ENCODE measurements around the gene NUDT3.
"Not testable (repeated sequence)": the region's sequence is repeated elsewhere in the genome, so short reads cannot be mapped to it uniquely, and the experiment has no call there.

NUDT3 gene

DNA sequence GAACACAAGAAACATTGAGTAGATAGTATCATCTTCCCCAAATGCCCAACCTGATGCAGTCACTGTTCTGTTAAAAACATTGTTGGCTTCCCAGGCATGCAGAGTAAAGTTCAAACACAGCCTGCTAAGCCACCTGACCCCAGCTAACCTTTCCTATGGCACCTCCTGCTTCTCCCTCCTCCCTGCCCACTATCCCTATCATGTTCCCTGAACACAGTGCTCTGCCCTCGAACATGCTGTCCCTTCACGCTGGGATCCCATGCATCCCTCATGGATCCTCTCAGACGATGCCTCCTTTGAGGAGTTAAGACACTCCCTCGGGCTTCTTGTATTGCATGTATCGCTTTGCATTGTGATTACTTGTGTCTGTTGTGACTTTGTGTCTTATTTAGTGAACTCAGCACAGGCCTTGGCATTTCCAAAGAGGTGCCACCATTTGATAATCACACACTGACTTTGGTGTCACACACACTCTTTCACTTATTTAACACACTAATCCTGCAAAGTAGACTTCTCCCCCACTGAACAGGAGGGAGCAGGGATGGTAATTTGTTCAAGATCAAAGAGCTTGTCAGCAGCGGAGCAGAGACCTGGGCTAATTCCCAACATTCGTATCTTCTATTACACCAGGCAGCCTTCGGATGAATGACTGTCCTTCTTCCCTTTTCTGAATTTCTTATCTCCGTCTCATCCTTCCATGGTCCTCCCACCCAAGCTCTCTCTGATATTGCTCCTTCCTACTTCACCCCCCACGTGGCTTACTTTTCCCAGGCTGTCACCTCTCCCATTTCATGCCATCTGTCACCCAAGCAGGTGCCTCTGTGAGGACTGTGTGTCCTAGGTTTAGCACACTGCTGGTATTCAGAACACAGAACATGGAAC is 115.3 kb downstream of the NUDT3 start:
- no peak for TF ChIP-seq POLR2A (IDR thresholded peaks at IDR 0.05; ENCODE audit: low read depth, low read length)
- no peak for DNase-seq (ENCODE audit: insufficient read length, low spot score)
- no peak for FAIRE-seq

DNA sequence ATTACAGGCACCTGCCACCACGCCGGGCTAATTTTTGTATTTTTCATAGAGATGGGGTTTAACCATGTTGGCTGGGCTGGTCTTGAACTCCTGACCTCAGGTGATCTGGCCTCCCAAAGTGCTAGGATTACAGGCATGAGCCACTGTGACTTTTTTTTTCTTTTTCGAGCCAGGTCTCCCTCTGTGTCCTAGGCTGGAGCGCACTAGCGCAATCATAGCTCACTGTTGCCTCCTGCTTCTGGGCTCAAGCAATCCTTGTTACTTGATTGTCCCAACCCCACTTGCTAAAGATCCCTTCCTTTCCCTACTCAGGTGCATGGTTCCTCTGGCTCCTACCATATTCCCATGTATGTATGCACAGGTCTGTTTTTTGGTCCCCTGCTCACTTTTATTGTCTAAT is 116.3 kb downstream of the NUDT3 start:
- no peak for FAIRE-seq

DNA sequence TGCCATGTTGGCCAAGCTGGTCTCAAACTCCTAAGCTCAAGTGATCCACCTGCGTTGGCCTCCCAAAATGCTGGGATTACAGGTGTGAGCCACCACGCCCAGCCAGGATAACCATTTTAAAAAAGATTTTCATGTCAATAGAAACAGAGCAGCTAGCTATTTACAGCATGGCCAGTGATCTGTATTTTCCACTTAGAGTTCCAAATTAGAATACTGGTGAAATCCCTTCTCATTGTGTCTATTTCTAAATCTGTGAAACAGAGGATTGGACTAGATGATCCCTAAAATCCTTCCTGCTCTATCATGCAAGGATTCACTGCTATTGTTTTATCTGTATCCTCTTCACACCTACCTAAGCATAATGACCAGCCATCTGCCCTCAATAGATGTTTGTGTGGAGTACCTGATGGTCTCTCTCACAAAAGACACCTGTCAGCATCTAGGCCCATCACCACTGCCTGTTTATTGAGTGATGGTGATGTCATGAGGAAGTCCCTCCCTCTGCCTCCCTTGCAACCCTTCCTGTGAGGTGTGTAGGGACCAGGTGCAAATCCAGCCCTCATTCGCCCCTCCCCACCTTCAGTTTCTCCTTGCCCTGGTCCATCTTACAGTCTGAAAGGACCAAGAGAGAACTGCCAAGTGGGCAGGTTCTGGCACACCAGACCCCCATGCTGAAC is 117.2 kb downstream of the NUDT3 start:
- DNase-seq (ENCODE audit: insufficient read length, low spot score) (no peak), FAIRE-seq (no peak)
- TF ChIP-seq POLR2A (IDR thresholded peaks at IDR 0.05; ENCODE audit: low read depth, low read length), result no peak

More for the DNA sequence above, 116.3 kb downstream of the NUDT3 start:
- DNase-seq (ENCODE audit: insufficient read length, low spot score), result no peak
- TF ChIP-seq POLR2A (IDR thresholded peaks at IDR 0.05; ENCODE audit: low read depth, low read length), result no peak

DNA sequence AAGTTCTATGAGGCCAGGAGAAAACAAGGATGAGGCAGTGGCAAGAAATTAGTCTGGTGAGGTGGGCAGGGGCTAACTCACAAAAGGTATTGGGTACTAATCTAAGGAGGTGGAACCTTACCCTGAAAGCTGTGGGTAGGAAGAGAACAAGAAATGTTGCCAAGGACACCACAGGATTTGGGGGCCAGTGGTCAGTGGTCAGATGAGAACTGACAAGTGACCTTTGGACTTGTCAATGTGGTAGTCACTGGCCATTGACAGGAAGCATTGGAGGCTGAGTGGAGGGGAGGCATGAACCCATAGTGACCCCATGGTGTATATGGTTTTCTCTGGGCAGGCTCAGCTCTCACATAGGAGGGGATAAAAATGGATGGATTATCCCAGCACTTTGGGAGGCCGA is 118.3 kb downstream of the NUDT3 start:
- TF ChIP-seq POLR2A (IDR thresholded peaks at IDR 0.05; ENCODE audit: low read depth, low read length), result no peak
- no peak for FAIRE-seq
- no peak for DNase-seq (ENCODE audit: insufficient read length, low spot score)

DNA sequence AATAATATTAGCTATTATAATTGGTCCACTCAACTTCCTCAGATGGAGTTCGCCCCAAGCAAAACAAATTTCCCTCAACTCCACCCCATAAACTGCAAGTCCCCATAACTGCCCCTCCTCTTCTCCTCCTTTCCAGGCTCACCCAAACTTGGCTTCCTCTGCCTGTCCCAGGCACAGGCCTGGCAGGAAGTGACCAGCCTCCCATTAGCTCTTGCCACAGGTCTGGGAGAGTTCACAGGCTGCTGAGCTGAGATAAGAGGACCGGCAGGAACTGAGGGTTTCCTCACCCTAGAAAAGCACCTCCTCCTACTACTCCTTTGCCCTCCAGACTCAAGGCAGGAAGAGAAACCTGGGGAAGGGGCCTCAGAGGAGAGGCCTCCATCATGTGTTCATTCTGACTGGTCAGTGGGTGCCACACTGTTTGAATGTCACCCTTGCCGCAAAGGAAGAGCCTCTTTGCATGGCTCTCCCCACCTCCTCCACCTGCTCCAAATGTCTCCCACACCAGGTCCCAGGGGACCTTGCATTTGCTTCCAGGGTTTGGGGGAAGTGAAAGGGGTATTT is 119.1 kb downstream of the NUDT3 start:
- DNase-seq (ENCODE audit: insufficient read length, low spot score) (no peak), FAIRE-seq (no peak)
- TF ChIP-seq POLR2A (IDR thresholded peaks at IDR 0.05; ENCODE audit: low read depth, low read length), result no peak

DNA sequence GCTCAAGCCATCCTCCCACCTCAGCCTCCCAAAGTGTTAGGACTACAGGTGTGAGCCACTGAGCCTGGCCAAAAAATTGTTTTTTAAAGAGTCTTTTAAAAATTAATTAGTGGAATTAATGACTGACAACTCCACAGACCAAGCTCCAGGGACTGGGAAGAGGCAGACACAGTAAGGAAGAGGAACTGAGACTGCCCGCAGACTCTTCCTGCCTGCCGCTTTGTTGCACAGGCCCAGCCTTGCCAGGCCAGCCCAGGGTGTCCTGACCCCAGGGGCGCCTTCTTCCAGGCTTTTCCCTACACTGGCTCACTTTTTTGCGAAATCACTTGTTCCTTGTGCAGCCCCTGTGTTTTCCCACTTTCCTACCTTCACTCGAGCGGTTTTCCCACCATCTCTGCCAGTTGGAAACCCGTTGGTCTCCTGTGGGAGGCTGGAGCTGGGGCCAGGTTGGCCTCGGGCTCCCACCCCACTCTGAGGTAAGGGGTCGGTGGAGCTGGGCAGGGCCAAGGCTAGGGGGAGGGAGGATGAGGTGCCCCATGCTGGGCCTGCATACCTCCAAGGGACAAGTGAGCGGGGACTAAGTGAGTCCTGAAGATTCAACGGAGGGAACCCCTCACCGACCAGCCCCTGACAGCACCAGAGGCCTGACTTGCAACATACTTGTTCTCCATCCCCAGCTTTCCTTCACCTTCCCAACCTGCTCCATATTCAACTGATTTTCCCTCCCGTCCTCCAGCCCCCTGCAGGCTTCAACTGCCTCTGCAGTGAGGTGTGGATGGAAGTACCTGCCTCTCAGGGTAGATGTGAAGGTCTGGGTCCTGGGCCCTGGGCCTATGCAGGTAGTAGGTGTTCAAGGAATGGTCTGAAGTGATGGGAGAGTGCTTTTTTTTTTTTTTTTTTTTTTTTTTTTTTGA is 120.2 kb downstream of the NUDT3 start:
- TF ChIP-seq POLR2A (IDR thresholded peaks at IDR 0.05; ENCODE audit: low read depth, low read length), result no peak
- no peak for FAIRE-seq

DNA sequence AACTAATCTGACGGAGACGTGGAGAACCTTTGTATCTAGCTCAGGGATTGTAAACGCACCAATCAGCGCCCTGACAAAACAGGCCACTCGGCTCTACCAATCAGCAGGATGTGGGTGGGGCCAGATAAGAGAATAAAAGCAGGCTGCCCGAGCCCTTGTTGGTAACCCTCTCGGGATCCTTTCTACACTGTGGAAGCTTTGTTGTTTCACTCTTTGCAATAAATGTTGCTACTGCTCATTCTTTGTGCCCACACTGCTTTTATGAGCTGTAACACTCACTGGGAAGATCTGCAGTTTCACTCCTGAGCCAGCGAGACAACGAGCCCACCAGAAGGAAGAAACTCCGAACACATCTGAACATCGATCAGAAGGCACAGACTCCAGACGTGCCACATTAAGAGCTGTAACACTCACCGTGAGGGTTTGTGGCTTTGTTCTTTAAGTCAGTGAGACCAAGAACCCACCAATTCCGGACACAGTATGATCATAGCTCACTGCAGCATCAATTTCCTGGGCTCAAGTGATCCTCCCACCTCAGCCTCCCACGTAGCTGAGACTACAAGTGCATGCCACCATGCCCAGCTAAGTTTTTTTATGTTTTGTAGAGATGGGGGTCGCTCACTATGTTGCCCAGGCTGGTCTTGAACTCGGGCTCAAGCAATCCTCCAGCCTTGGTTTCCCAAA is 122.7 kb downstream of the NUDT3 start:
- not testable (repeated sequence) for DNase-seq (ENCODE audit: insufficient read length, low spot score); FAIRE-seq

More for the DNA sequence above, 120.2 kb downstream of the NUDT3 start:
- DNase-seq (ENCODE audit: insufficient read length, low spot score), result no peak

DNA sequence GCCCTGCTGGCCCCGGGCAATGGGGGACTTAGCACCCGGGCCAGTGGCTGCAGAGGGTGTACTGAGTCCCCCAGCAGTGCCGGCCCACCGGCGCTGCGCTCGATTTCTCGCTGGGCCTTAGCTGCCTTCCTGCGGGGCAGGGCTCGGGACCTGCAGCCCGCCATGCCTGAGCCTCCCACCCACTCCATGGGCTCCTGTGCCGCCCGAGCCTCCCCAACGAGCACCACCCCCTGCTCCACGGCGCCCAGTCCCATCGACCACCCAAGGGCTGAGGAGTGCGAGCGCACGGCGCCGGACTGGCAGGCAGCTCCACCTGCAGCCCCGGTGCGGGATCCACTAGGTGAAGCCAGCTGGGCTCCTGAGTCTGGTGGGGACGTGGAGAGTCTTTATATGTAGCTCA is 123.3 kb downstream of the NUDT3 start:
- FAIRE-seq; DNase-seq (ENCODE audit: insufficient read length, low spot score): not testable (repeated sequence)

DNA sequence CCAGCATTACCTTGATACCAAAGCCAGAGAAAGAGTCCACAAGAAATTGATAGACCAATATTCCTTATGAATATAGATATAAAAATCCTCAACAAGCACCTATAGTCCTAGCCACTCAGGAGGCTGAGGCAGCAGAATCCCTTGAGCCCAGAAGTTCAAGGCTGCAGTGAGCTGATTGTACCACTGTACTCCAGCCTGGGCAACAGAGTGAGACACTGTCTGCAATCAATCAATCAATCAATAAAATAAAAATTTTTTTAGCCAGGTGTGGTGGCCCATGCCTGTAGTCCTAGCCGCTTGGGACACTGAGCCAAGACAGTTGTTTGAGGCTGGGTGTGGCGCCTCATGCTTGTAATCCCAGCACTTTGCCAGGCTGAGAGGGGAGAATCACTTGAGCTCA is 124.7 kb downstream of the NUDT3 start:
- TF ChIP-seq POLR2A (IDR thresholded peaks at IDR 0.05; ENCODE audit: low read depth, low read length), result no peak
- DNase-seq (ENCODE audit: insufficient read length, low spot score) (no peak), FAIRE-seq (no peak)

DNA sequence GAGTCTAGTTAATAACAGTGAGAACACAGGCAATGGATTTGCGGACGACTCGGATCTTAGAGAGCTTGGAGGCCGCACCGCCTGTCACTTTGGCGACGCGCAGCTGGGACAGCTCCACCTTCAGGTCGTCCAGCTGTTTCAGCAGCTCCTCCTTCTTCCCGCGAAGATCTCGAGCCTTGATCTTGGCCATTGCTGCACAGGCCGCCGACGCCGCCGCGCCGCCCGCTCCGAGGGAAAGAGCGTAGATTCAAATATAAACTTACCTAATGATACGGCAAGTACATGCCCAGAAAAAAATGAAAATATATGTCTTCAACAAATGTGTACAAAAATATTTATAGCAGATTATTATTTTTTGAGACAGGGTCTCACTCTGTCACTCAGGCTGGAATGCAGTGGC is 129.0 kb downstream of the NUDT3 start:
- not testable (repeated sequence) for DNase-seq (ENCODE audit: insufficient read length, low spot score); FAIRE-seq

DNA sequence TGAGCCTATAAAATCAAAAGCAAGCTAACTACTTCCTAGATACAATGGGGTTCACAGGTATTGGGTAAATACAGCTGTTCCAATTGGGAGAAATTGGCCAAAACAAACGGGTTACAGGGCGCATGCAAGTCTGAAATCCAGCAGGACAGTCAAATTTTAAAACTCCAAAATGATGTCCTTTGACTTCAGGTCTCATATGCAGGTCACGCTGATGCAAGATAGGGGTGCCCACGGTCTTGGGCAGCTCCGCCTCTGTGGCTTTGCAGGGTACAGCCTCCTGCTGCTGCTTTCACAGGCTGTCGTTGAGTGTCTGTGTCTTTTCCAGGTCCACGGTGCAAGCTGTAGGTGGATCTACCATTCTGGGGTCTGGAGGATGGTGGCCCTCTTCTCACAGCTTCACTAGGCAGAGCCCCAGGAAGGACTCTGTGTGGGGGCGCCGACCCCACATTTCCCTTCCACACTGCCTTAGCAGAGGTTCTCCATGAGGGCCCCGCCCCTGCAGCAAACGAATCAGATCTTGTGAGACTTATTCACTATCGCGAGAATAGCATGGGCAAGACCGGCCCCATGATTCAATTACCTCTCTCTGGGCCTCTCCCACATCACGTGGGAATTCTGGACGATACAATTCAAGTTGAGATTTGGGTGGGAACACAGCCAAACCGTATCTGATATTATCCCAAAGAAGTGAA is 131.7 kb downstream of the NUDT3 start:
- no peak for FAIRE-seq
- no peak for TF ChIP-seq POLR2A (IDR thresholded peaks at IDR 0.05; ENCODE audit: low read depth, low read length)
- no peak for DNase-seq (ENCODE audit: insufficient read length, low spot score)

DNA sequence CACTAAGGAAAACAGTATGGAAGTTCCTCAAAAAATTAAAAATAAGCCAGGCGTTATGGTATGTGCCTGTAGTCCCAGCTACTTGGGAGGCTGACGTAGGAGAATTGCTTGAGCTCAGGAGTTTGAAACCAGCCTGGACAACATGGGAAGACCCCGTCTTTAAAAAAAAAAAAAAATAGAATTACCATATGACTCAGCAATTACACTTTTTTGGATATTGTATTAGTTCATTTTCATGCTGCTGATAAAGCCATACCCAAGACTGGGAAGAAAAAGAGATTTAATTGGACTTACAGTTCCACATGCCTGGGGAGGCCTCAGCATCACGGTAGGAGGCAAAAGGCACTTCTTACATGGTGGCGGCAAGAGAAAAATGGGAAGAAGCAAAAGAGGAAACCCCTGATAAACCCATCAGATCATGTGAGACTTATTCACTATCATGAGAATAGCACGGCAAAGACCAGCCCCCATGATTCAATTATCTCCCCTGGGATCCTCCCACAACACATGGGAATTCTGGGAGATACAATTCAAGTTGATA is 132.9 kb downstream of the NUDT3 start:
- TF ChIP-seq POLR2A (IDR thresholded peaks at IDR 0.05; ENCODE audit: low read depth, low read length), result no peak

DNA sequence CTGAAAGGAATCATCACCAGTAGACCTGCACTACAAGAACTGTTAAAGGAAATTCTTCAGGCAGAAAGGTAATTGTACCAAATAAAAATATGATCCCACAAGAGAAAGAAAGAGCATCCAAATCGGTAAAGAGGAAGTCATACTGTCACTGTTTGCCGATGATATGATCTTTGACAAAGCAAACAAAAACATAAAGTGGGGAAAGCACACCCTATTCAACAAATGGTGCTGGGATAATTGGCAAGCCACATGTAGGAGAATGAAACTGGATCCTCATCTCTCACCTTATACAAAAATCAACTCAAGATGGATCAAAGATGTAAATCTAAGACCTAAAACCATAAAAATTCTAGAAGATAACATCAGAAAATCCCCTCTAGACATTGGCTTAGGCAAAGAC is 140.1 kb downstream of the NUDT3 start:
- not testable (repeated sequence) for DNase-seq (ENCODE audit: insufficient read length, low spot score); FAIRE-seq

More for the DNA sequence above, 132.9 kb downstream of the NUDT3 start:
- DNase-seq (ENCODE audit: insufficient read length, low spot score) (no peak), FAIRE-seq (no peak)
